Omental fat pad (tissue), 4 donors: Measurements from ENCODE around the gene WRAP73. TPM values are rescaled to one million over a fixed set of nuclear protein-coding genes. Genes with fewer than 3 reads are reported as not detected.

Experiments
- ATAC-seq: fragments of 150-250 bp; one replicate; pipeline ENCODE4 v1.9.1; 2016; ENCODE audit warnings: mild to moderate bottlenecking, moderate library complexity; ENCODE audit not compliant: low FRiP score
- DNase-seq: peaks from one replicate; pipeline ENCODE4 v3.0.0-alpha.2; 2019; ENCODE audit warnings: low spot score
- CTCF ChIP-seq, 3 donors: fragments of 450-650 bp; IDR thresholded peaks; one replicate each; pipeline ENCODE4 v1.5.1; 2016 to 2017; ENCODE audit warnings: antibody characterized with exemption in 3 of 3, mild to moderate bottlenecking in 3 of 3, moderate library complexity in 2 of 3
- total RNA-seq, 4 donors: library from RNA; depleted of rRNA; stranded (reverse); fragments of >200 nt; gene quantifications; one replicate each; pipeline ENCODE4 v1.1.0, GENCODE V29; 2016

The WRAP73 gene
- total RNA-seq, 4 donors from 2014 or later: 10.4 to 31.2 (median 15.5) TPM

- no peak for TF ChIP-seq CTCF (IDR thresholded peaks at IDR 0.05)
- ATAC-seq (no peak), DNase-seq (no peak)
Observed at GRCh38 chr1:3659093-3659492, 9.2 kb upstream of the WRAP73 start.

GRCh38 chr1:3658231-3658615 lies 8.3 kb upstream of the WRAP73 start:
- ATAC-seq (no peak), DNase-seq (no peak)
- no peak for TF ChIP-seq CTCF (IDR thresholded peaks at IDR 0.05)

- DNase-seq: no peak
- no peak for ATAC-seq
- TF ChIP-seq CTCF (IDR thresholded peaks at IDR 0.05): no peak
Observed at GRCh38 chr1:3657578-3658230, 7.8 kb upstream of the WRAP73 start.

GRCh38 chr1:3657096-3657475 lies 7.2 kb upstream of the WRAP73 start:
- no peak for TF ChIP-seq CTCF (IDR thresholded peaks at IDR 0.05)
- DNase-seq: no peak
- no peak for ATAC-seq

GRCh38 chr1:3656450-3657095 lies 6.7 kb upstream of the WRAP73 start:
- ATAC-seq (no peak), DNase-seq (no peak)
- no peak for TF ChIP-seq CTCF (IDR thresholded peaks at IDR 0.05)

GRCh38 chr1:3654549-3655281 lies 4.8 kb upstream of the WRAP73 start:
- ATAC-seq: no peak
- DNase-seq: no peak
- TF ChIP-seq CTCF (IDR thresholded peaks at IDR 0.05): no peak
